Measurements from ENCODE around the gene ATP6V1F. TPM values are rescaled to one million over a fixed set of nuclear protein-coding genes. Genes with fewer than 3 reads are reported as not detected.

The ATP6V1F gene
- total and polyA plus RNA-seq, 7 experiments from 2014 or later: 58.4 to 340 (median 101) TPM

DNA sequence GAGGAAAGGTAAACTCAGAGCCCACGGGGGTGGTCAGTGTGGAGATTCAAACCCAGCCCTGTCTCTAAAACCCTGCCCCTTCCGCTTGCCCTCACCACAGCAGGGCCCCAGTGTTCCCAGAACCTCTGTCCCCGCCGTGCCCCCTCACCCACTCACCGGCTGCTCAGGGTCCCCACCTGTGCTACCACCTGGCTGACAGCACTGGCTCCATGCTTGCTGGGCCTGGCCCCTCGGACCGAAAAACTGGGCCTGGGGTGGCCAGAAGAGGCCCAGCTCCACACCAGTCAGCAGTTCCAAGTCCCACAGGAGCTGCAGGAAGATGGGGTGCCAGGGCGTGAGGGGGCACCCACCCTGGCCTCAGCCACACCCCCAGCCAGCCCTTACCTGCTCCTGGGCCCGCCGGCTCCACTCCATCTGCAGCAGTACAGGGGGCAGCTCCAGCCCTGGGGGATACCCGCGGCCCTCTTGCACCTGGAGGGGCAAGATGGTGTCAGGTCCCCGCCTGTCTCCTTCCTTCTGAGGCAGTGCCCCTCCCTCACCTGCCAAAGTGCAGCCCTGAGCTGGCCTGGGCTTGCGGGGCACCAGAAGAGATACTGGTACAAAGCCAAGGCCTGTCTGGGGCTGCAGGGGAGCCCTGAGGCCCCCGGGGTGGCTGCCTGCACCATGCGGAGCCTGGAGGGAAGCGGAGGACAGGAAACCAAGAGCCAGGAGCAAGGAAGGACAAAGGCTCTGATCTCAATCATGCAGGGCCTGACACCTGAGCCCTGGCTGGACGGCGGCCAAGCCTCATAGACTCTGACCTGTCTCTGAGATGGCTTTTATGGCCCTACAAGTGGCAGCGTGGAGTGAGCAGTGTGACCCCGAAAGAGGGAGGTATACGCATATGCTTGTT is 11.7 kb downstream of the ATP6V1F start:
- POLR2A ChIA-PET: no interaction called here
- Histone ChIP-seq H3K9me3 (ENCODE audit: control insufficient read depth in 2 of 3, low read length in 3 of 3) (no peaks in the 10 kb centered on the region), H3K27me3 (ENCODE audit: control insufficient read depth in 2 of 2, insufficient read depth in 2 of 2, low read length in 2 of 2) (no peaks in the 10 kb centered on the region), H3K4me1 (ENCODE audit: control insufficient read depth in 2 of 2, insufficient read depth in 2 of 2, low read length in 2 of 2) (no peaks in the 10 kb centered on the region), H3K27ac (ENCODE audit: low read depth, low read length) (no peak overlapping the region), H3K4me3 (ENCODE audit: low read length) (no peak overlapping the region), H3K36me3 (ENCODE audit: control insufficient read depth in 2 of 3, insufficient read depth in 3 of 3, low read length in 3 of 3) (no peaks in the 10 kb centered on the region)
- ATAC-seq: no peak
- no peak overlapping the region for H3K4me3 Mint-ChIP-seq
- peaks cover 0 to 21% (median 0%) of the 10 kb centered on the region in 5 donors for H3K27me3 Mint-ChIP-seq
- H3K27ac Mint-ChIP-seq: no peak overlapping the region
- H3K9me3 Mint-ChIP-seq: no peaks in the 10 kb centered on the region
- CTCF ChIA-PET: interaction anchor here (1.1 kb wide), 1 partner anchor 447 kb away, joined by 3 read pairs; no protein-coding TSS in a partner anchor
- H3K36me3 Mint-ChIP-seq: no peaks in the 10 kb centered on the region
- intact Hi-C loops (cut with micrococcal nuclease): no loop called here
- DNase-seq: no peak
- H3K4me1 Mint-ChIP-seq: peaks cover 5 to 13% (median 6%) of the 10 kb centered on the region in 7 donors

DNA sequence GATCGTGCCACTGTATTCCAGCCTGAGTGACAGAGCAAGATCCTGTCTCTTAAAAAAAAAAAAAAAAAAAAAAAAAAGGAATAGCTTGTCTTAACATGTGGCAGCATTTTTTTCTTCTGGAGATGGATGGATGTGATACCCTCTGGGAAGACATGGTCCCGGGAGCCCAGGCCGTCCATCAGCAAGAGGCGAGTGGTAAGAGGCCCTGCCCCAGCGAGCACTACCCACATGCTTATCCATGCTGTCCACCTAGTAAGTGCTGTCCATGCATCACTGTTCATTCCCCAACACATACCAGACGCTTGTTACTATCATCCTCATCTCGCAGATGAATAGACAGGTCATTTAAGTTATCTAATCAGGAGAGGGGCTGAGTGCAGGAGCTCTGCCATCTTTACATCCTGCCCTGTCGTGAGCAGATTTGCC is 12.9 kb downstream of the ATP6V1F start:
- H3K36me3 Mint-ChIP-seq: no peaks in the 10 kb centered on the region

DNA sequence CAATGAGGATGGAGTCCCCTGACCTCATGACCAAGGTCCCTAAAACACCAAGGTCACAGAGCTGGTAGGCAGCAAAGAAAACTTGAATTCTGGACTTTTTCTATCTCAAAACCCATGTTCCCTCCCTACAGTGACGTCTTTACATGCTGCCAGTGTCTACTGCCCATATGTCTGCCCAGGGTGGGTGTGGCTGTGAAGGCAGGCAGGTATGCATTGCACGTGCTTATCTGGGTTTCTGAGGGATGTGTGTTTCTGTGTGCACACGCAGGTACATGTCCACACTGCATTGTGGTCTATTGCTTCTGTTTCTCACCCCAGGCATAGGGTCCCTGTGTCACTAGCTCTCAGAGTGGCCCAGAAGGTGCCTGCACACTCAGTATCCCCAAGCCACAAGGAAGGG is 13.5 kb downstream of the ATP6V1F start:
- H3K36me3 Mint-ChIP-seq: no peaks in the 10 kb centered on the region
- ChIA-PET CTCF (no interaction called here), POLR2A (no interaction called here)
- peak overlapping the region in 1 of 9 donors; percentile 20 for H3K27ac Mint-ChIP-seq
- H3K4me3 Mint-ChIP-seq: no peak overlapping the region
- H3K27me3 Mint-ChIP-seq: peaks cover 0 to 9% (median 0%) of the 10 kb centered on the region in 5 donors
- Histone ChIP-seq H3K36me3 (ENCODE audit: control insufficient read depth in 2 of 3, insufficient read depth in 3 of 3, low read length in 3 of 3) (no peaks in the 10 kb centered on the region), H3K27ac (ENCODE audit: low read depth, low read length) (no peak overlapping the region), H3K27me3 (ENCODE audit: control insufficient read depth in 2 of 2, insufficient read depth in 2 of 2, low read length in 2 of 2) (no peaks in the 10 kb centered on the region), H3K9me3 (ENCODE audit: control insufficient read depth in 2 of 3, low read length in 3 of 3) (no peaks in the 10 kb centered on the region), H3K4me3 (ENCODE audit: low read length) (no peak overlapping the region), H3K4me1 (ENCODE audit: control insufficient read depth in 2 of 2, insufficient read depth in 2 of 2, low read length in 2 of 2) (no peaks in the 10 kb centered on the region)
- intact Hi-C loops (cut with micrococcal nuclease): no loop called here
- peaks cover 0 to 8% (median 0%) of the 10 kb centered on the region in 7 donors for H3K4me1 Mint-ChIP-seq
- no peaks in the 10 kb centered on the region for H3K9me3 Mint-ChIP-seq
- ATAC-seq (no peak), DNase-seq (no peak)

More for the DNA sequence above, 12.9 kb downstream of the ATP6V1F start:
- CTCF ChIA-PET: no interaction called here
- intact Hi-C loops (cut with micrococcal nuclease): no loop called here
- H3K9me3 ChIP-seq (ENCODE audit: control insufficient read depth in 2 of 3, low read length in 3 of 3): no peaks in the 10 kb centered on the region
- DNase-seq: no peak
- H3K27me3 Mint-ChIP-seq: peaks cover 0 to 15% (median 0%) of the 10 kb centered on the region in 5 donors
- H3K27ac Mint-ChIP-seq: peak overlapping the region in 1 of 9 donors; percentile 20
- peaks cover 0 to 8% (median 0%) of the 10 kb centered on the region in 7 donors for H3K4me1 Mint-ChIP-seq
- ATAC-seq: no peak
- H3K27ac ChIP-seq (ENCODE audit: low read depth, low read length): no peak overlapping the region
- no peaks in the 10 kb centered on the region for H3K36me3 ChIP-seq (ENCODE audit: control insufficient read depth in 2 of 3, insufficient read depth in 3 of 3, low read length in 3 of 3)
- H3K9me3 Mint-ChIP-seq: no peaks in the 10 kb centered on the region
- H3K4me1 ChIP-seq (ENCODE audit: control insufficient read depth in 2 of 2, insufficient read depth in 2 of 2, low read length in 2 of 2): no peaks in the 10 kb centered on the region
- no peaks in the 10 kb centered on the region for H3K27me3 ChIP-seq (ENCODE audit: control insufficient read depth in 2 of 2, insufficient read depth in 2 of 2, low read length in 2 of 2)
- POLR2A ChIA-PET: no interaction called here
- H3K4me3 Mint-ChIP-seq: no peak overlapping the region
- H3K4me3 ChIP-seq (ENCODE audit: low read length): no peak overlapping the region

DNA sequence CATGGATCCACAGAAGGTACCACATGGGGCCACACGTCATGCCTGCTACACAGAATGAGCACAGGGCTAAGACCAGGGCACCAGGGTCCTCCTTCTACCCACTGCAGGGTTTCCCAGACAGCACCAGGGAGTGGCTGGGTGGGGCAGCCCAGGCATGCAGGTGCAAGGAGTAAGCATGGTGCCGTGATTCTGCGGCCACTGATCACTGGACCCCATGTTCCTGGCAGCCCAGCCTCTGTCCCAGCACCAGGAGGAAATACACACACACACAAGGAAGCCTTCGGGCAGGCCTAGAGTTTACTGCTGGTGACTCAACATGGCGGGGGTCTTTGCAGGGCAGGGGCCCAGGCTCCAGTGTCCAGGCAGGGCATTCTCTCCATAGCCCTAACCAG is 13.9 kb downstream of the ATP6V1F start:
- no peaks in the 10 kb centered on the region for H3K9me3 ChIP-seq (ENCODE audit: control insufficient read depth in 2 of 3, low read length in 3 of 3)
- Mint-ChIP-seq H3K27ac (no peak overlapping the region), H3K4me1 (peaks cover 0 to 8% (median 0%) of the 10 kb centered on the region in 7 donors), H3K4me3 (no peak overlapping the region), H3K36me3 (no peaks in the 10 kb centered on the region), H3K9me3 (no peaks in the 10 kb centered on the region), H3K27me3 (peaks cover 0 to 6% (median 0%) of the 10 kb centered on the region in 5 donors)
- ChIA-PET CTCF (no interaction called here), POLR2A (no interaction called here)
- intact Hi-C loops (cut with micrococcal nuclease): no loop called here
- no peak overlapping the region for H3K4me3 ChIP-seq (ENCODE audit: low read length)
- no peak overlapping the region for H3K27ac ChIP-seq (ENCODE audit: low read depth, low read length)
- ATAC-seq (no peak), DNase-seq (no peak)
- no peaks in the 10 kb centered on the region for H3K36me3 ChIP-seq (ENCODE audit: control insufficient read depth in 2 of 3, insufficient read depth in 3 of 3, low read length in 3 of 3)
- H3K4me1 ChIP-seq (ENCODE audit: control insufficient read depth in 2 of 2, insufficient read depth in 2 of 2, low read length in 2 of 2): no peaks in the 10 kb centered on the region
- H3K27me3 ChIP-seq (ENCODE audit: control insufficient read depth in 2 of 2, insufficient read depth in 2 of 2, low read length in 2 of 2): no peaks in the 10 kb centered on the region

DNA sequence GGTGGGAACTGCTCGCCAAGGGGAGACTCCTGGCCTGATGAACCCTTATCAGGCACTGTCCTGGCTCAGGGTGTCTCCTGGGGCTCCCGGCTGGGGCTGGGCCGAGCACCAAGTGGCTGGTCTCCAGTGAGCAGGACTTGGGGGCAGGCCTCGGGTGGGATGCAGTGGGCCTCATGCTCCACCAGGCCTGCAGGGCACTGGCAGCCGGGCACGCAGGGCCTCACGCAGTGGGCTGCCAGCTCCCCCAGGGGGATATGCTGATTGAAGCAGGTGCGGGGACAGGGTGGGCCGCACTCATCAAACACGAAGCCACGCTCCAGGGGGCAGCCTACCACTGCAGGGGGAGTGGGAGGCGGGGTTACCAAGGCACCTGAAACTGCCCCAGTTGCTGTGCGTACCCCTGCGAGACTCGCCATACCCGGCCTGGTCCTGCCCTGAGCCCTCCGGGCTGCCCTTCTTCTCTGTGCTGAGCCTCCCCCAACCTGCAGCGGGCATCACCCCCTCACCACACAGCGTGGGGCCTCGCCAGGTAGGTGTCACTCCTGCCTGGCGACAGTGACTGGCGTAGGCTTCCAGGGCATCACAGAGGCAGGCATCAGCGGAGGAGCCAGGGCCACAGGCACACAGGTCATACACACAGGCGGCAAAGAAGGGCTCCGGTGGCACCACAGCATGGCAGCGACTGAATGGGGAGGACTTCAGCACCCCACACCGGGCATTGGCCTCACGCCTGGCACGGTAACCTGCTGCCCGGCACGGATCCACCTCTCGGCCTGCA is 14.5 kb downstream of the ATP6V1F start:
- ATAC-seq: no peak
- Histone ChIP-seq H3K4me3 (ENCODE audit: low read length) (no peak overlapping the region), H3K27me3 (ENCODE audit: control insufficient read depth in 2 of 2, insufficient read depth in 2 of 2, low read length in 2 of 2) (no peaks in the 10 kb centered on the region), H3K4me1 (ENCODE audit: control insufficient read depth in 2 of 2, insufficient read depth in 2 of 2, low read length in 2 of 2) (no peaks in the 10 kb centered on the region), H3K27ac (ENCODE audit: low read depth, low read length) (no peak overlapping the region), H3K9me3 (ENCODE audit: control insufficient read depth in 2 of 3, low read length in 3 of 3) (no peaks in the 10 kb centered on the region), H3K36me3 (ENCODE audit: control insufficient read depth in 2 of 3, insufficient read depth in 3 of 3, low read length in 3 of 3) (no peaks in the 10 kb centered on the region)
- Mint-ChIP-seq H3K4me3 (no peak overlapping the region), H3K36me3 (no peaks in the 10 kb centered on the region), H3K4me1 (peaks cover 0 to 8% (median 0%) of the 10 kb centered on the region in 7 donors), H3K27ac (no peak overlapping the region), H3K9me3 (no peaks in the 10 kb centered on the region), H3K27me3 (peaks cover 0 to under 1% (median 0%) of the 10 kb centered on the region in 5 donors)
- ChIA-PET CTCF (no interaction called here), POLR2A (no interaction called here)
- intact Hi-C loops (cut with micrococcal nuclease): no loop called here
- DNase-seq: no peak

DNA sequence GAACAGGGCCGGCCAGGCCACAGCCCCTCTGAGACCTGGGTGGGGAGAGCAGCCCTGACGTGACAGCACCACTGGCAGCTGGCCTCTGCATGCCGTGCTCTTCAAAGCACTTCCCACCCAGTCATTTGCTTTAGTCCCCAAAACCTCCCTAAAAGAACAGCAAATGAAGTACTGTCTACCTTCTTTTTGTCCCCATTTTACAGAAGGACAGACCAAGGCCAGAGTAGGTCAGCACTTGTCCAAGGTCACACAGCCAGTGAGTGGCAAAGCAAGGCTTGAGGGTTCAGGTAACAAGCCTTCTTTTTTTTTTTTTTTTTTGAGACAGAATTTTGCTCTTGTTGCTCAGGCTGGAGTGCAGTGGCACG is 15.1 kb downstream of the ATP6V1F start:
- POLR2A ChIA-PET: no interaction called here

More for the DNA sequence above, 15.1 kb downstream of the ATP6V1F start:
- ATAC-seq (no peak), DNase-seq (no peak)
- no peaks in the 10 kb centered on the region for H3K9me3 Mint-ChIP-seq
- Histone ChIP-seq H3K27ac (ENCODE audit: low read depth, low read length) (no peak overlapping the region), H3K36me3 (ENCODE audit: control insufficient read depth in 2 of 3, insufficient read depth in 3 of 3, low read length in 3 of 3) (no peaks in the 10 kb centered on the region), H3K27me3 (ENCODE audit: control insufficient read depth in 2 of 2, insufficient read depth in 2 of 2, low read length in 2 of 2) (no peaks in the 10 kb centered on the region), H3K9me3 (ENCODE audit: control insufficient read depth in 2 of 3, low read length in 3 of 3) (no peaks in the 10 kb centered on the region), H3K4me1 (ENCODE audit: control insufficient read depth in 2 of 2, insufficient read depth in 2 of 2, low read length in 2 of 2) (no peaks in the 10 kb centered on the region), H3K4me3 (ENCODE audit: low read length) (no peak overlapping the region)
- H3K27me3 Mint-ChIP-seq: no peaks in the 10 kb centered on the region
- intact Hi-C loops (cut with micrococcal nuclease): no loop called here
- CTCF ChIA-PET: interaction anchor here (0.6 kb wide), 1 partner anchor 62 kb away, joined by 3 read pairs; no protein-coding TSS in a partner anchor
- H3K4me1 Mint-ChIP-seq: peaks cover 0 to 8% (median 0%) of the 10 kb centered on the region in 7 donors
- no peaks in the 10 kb centered on the region for H3K36me3 Mint-ChIP-seq
- no peak overlapping the region for H3K27ac Mint-ChIP-seq
- no peak overlapping the region for H3K4me3 Mint-ChIP-seq

Measured in naive thymus-derived CD4-positive, alpha-beta T cell (primary cell).